SH-SY5Y (cell line): ENCODE measurements around the gene OPCML.

ENCODE experiments used
- GATA2 ChIP-seq: IDR thresholded peaks from 2 replicates; pipeline ENCODE4 v1.6.1; 2011; ENCODE audit warnings: mild to moderate bottlenecking, low read depth, low read length
- GATA3 ChIP-seq: IDR thresholded peaks from 2 replicates; pipeline ENCODE4 v1.6.1; 2011; ENCODE audit warnings: low read depth, mild to moderate bottlenecking, low read length, moderate library complexity

DNA sequence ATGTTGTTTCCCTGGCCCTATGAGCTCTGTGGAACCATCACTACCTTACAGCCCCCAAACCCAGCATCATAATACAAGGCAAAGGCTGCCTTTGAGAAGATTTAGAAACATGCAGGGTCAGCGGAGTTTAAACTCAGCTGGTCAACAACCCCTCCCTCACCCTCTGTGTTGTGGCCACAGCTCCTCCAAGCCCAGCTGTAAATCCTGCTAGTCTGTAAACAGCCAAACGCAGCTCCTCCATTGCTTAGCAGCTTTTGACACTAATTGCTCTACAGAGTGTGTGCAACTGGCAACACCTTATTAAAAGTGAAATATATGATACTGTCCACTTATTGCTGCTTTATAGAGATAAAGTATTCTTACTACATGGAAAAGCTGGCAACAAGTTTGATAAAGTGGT lies 29.1 kb downstream of the OPCML start:
- no peak for TF ChIP-seq GATA2
- no peak for TF ChIP-seq GATA3
